NCI-H128 (cell line): Measurements from ENCODE around the gene NFKBIA.
"Not testable (repeated sequence)": the region's sequence is repeated elsewhere in the genome, so short reads cannot be mapped to it uniquely, and the experiment has no call there.

Experiments used
- DNase-seq: peaks from one replicate; lab custom pipeline; 2025; ENCODE audit not compliant: unreplicated experiment; lab: John Stamatoyannopoulos, UW

NFKBIA gene

DNA sequence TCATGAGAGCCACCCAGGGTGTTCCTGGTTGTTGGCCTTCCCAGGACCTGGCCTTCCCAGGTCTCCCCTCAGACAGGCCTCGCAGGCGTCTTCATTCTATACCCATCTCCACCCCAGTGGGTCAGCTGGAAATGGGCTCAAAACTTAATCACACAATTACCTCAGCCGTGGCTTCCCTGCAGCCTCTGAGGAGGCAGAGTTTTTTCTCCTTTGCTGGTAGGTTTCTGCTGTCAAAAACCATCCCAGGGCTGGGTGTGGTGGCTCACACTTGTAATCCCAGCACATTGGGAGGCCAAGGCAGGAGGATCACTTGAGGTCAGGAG, 13.2 kb downstream of the NFKBIA start:
- no peak for DNase-seq

DNA sequence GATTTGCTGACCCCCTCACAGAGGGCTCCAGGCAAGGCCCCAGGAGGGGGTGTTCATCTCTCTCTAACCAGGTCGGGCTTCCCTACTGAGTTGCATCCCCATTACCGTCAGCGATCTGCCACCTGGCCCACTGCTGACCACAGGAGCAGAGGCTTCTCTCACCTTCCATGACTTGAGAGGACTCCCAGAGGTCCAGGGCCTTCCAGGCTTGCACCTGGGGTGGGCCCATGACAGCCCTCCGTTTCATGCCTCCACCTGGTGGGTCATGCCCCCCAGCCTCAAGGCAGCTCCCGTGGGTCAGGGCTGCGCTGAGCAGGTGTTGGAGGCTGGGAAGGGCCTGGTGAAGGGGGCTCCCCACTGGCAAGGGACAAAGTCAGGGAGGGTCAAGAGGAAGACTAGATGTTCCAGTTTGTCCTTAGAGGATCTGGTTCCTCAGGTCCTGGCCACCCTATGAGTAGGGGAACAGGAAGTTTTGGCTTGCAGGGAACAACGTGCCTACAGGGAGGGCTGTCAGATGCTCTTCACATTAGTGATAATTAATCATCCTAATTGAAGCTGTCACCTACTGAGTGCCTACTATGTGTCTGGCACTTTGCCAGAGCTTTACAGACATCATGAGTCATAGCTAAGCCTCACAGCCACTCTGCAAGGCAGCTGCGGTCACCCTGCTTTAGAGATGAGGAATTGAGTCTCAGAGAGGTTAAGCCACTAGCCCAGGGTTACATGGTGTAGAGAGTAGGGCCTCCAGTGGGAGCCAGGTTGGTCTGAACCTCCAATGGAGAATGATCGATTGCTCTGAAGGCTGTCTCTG, 13.8 kb downstream of the NFKBIA start:
- no peak for DNase-seq

DNA sequence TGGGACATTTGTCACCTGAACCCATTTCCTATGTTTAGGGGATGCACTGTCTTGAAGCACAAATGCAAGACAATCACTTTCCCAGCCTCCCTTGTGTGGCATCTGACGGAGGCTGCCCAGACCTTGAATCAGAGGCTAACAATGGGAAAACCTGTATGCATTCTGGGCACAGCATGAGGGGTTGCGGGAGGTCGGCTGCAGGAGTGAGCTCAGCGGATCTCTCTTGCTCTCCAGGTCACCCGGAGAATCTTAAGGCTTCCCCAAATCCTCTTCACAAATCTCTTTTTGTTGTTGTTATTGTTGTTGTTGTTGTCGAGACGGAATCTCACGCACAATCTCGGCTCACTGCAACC, 15.3 kb downstream of the NFKBIA start:
- DNase-seq = no peak

DNA sequence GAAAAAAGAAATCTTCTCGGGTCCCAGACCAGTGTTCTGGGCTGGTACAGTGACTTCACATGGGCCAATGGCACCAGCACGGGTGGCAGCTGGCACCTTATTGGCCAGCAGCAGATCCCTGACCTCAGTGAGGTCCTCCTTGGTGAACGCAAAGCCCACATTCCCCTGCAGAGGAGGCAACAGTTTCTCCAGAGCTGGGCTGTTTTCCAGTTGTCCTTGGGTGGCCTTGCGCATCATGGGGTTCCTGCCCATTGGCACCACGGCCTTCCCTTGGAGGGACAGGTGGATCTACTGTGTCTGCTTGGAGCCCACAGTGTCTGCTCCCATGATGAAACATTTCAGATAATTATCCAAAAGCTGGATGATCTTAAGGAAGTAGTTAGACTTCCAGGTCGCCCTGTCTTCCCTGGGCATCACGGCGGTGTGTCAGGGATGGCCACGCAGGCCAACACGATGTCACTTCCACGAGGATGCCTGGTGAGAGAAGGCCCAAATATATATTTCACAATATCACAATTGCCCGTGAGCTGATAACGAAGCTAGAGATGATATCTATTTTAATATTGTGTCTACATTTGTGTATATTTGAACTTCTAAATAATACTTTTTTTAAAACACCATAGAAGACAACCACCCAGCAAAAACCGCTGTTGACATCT, 15.8 kb downstream of the NFKBIA start:
- no peak for DNase-seq

DNA sequence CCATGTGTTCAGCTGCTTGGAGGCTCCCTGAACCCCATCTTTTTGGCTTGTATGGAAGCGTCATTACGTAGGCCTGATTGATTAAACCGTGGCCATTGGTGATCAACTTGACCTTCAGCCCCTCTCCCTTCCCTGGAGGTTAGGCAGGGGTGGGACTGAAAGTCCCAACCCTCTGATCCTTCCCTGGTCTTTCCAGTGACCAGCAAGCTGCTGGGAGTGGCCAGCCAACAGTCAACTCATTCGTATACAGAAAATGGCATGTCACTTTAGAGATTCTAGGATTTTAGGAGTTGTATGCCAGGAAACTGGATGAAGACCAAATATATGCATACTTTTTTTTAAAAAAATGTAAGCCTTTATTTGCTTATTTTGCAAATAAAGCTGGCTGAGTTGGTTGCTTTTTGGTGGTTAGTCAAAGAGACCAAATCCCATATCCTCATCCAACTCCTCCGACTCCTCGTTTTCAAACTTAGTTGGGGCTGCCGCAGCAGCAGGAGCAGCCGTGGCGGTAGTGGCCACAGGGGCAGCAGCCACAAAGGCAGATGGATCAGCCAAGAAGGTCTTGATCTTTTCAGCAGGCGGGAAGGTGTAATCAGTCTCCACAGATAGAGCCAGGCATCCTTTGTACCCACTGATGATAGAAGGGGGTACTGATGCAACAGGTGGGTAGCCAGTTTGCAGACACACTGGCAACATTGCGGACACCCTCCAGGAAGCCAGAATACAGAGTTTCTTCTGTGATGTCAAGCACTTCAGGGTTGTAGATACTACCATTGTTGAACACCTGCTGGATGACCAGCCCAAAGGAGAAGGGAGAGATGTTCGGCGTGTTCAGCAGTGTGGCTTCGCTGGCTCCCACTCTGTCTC, 16.6 kb downstream of the NFKBIA start:
- DNase-seq = no peak

DNA sequence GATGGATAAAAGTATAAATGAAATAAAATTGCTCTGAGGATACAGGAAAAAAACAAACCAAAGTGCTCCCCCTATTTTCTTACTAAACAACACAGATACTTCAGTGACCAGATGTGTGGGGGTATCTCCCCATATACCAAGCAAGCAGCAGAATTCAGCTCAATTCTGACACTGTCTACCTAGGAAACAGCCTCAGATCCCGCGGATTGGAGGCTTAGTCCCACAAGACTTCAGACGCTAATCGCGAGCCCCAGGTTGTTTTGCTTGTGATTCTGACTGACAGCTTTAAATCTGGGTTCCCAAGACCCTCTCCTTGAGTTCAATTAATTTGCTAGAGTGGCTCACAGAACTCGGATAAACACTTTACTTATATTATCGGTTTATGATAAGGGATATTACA, 17.3 kb downstream of the NFKBIA start:
- DNase-seq = no peak

DNA sequence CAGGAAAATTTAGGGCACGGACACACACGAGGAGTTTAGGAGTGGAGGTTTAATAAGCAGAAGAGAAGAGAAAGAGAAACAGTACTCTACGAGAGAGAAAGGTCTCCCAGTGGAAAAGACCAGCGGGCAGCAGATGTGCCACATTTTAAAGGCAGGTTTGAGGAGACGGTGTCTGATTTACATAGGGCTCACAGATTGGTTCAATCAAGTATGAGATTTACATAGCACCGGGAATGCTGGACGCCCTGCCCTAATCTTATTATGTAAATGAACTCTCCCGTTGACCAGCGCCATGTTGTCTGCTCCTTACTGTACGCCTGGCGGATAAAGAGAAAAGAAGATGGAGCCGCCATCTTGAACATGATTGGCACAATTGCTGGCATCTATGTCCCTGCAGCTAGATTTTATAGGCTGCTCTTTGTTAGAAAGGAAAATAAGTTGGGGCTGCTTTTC, 17.9 kb downstream of the NFKBIA start:
- DNase-seq = no peak

DNA sequence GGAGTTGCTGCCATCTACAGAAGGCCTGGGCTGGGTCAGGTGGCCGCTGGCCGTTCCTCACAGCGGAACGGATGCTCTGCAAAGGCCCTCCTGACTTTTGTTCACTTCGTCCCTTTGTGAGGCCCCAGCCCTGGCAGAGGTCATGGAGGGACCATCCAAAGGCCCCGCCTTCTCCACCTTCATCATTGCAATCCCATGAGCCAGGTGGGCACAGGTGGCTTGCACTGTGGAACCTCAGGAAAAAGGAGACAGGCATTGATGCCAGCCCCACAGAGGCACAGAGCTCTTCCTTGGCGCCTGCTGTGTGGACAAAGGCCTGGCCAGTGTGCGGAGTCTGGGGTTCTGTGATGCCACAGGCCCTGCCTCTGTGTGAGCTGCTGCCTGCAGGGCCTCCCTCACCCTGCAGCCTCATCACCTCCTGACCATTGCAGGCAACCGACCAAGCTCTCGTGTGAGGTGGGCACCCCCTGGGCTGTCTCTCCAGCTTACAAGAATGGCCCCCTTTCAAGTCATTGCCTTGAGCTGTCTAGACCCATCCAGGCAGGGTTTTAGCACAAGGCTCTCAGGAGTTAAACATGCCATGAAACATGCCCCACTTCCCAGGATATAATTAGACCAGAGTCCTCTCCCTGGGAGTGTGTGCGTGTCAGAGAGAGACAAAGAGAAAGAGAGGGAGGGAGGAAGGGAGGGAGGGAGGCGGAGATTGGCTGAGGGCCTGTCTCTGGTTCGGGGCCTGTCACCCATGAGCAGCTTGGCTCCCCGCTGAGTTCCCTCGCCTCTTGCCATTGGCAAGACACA, 19.3 kb downstream of the NFKBIA start:
- DNase-seq = peak; percentile 61

DNA sequence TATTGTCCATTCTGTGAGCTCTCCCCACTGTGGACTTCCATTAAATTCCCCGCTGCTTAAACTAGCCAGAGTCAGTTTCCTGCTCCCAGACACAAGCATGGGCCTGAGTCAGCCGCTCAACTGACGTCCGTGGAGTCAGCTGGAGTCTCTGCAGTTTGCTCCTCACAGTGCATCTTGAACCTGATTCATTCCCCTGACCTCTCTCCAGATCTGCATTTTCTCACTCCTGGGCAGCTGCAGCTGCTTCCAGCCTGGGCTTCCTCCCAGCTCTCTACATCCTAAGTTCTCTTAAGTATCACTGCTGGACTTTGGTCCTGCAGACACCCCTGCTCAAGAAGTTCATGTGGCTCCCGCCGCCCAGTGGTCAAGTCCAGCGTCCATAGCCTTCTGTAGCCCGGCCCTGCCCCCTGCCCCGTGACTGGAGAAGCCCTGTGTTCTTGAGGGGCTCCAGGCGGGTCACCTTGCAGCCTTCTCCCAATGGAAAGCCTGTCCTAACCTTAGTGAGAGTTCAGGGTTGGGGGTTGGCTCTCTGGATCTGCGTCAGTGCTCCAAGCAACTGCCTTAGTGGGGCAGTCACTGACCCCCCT, 20.0 kb downstream of the NFKBIA start:
- DNase-seq = no peak

DNA sequence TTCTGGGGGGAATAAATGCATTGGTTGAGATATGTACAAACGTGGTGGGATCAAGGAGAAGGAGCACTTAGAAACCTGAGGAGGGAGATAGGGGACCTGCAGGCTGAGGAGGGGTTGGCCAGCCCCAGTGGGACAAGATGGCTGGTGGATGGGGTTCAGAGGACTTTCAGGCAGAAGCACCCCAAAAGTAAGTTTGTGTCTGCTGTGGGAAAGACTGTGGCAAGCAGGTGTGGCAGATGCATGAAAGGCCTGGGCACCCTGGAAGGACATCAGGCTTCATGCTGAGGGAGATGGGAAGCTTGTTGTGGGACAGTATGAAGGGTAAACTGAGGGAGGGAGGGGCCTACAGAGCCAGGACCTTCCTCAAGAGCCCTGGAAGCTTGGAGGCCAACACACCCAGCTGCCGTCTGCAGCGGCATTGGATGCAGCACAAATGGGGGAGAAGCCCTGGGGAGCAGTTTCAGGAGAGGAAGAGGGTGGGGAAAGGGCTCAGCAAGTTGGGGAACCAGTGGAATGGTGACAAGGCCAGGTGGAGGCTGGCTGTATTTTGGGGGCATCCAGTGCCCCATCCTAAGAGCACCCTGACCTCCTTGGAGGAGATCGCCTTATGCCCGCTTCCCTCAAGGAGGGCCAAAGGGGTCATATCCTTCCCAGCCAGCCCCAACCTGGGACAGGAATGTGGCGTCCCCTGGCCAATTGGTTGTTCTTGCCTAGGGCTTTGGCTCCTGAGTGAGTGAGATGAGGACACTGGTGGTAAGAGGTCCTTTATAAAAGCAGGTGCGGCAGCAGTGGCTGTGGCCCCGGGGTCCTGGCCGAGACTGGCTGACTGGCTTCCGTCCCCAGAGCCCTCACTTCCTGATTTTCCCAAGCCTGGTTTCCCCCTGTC, 20.7 kb downstream of the NFKBIA start:
- DNase-seq = no peak

DNA sequence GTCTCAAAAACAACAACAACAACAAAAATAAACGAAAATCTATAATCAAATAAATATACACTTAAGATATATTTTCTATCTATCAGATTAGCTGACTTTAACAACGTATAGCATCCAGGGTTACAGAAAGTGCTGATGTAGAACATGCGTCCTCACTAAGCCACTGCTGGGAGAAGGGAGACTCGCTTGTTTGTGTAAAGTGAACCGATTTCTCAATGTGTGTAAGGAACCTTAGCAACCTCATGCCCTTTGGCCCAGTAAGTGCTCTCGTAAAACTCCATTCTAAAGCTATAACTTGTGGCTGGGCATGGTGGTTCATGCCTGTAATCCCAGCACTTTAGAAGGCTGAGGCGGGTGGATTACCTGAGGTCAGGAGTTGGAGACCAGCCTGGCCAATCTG, 23.8 kb downstream of the NFKBIA start:
- DNase-seq = no peak

DNA sequence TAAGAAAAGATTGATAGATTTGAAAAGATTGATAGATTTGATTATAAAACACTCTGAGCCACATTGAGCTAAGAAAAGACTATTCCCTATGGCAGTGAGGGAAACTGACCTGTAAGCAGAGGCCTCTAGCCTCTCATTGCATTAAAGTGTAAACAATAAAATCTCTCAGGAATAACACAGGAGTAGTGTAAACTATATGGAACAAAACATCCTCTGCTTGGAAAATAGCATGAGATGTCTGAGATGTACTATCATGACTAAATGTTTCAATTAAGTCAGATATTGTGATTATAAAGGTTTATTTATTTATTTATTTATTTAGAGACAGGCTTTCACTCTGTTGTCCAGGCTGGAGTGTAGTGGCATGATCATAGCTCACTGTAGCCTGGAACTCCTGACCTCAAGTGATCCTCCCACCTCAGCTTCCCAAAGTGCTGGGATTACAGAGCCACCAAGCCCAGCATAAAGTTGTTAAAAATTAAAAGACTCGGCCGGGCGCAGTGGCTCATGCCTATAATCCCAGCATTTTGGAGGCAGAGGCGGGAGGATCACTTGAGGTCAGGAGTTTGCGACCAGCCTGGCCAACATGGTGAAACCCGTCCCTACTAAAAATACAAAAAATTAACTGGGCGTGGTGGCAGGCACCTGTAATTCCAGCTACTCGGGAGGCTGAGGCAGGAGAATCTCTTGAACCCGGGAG, 25.2 kb downstream of the NFKBIA start:
- not testable (repeated sequence) for DNase-seq

DNA sequence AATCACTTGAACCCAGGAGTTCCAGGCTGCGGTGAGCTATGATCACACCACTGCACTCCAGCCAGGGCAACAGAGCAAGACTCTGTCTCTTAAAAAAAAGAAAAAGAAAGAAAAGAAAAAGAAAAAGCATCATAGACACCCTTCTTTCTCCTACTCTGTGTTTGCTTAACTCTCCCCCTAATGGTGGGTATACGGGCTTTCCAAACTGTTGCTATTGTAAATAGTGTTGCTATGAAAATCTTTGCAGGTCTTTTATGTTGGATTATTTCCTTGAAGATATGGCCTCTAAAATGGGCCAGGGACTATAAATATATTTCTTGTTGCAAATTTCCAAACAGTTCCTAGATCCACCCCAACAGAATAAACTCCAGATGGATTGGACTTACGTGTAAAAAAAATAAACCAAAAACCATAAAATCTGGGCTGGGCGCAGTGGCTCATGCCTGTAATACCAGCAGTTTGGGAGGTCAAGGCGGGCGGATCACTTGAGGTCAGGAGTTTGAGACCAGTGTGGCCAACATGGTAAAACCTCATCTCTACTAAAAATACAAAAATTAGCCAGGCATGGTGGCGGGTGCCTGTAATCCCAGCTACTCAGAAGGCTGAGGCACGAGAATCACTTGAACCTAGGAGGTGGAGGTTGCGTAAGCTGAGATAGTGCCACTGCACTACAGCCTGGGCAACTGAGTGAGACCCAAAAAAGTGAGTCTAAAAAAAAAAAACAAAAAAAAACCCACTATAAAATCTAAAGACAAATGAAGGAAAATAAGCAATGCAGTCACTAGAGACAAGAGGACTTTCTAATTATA, 25.9 kb downstream of the NFKBIA start:
- DNase-seq = no peak

DNA sequence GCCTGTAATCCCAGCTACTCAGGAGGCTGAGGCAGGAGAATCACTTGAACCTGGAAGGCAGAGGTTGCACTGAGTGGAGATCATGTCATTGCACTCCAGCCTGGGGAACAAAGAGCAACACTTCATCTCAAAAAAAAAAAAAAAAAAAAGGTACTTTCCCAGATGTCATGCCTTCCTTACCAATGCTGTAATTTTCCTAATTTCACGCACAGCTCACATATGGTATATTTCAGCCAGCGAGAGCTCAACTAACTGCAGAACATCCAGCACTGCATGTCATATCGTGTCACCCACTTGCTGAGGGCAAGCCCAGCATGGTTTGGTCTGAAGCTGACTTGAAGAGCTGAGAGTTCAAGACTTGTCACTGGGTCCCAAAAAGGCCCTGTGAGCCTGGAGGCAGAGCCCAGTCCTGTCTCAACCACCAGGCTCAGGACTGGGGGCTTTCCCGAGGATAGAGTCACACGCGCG, 29.0 kb downstream of the NFKBIA start:
- no peak for DNase-seq

DNA sequence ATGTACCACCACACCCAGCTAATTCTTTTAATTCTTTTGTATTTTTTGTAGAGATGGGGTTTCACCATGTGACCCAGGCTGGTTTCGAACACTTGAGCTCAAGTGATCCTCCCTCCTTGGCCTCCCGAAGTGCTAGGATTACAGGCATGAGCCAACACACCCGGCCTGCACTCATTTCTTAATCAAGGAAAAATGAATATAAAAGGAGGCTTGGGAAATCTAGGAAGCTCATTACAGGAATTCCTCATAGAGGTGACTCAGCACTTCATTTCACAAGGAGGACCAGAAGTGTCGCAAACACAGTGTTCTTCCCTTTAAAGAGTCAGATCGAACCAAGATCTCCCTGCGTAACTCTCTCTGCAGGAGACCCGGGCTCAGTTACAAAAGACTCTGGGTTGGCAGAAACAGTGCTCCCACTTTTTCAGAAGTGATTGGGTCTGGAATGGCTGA, 30.3 kb downstream of the NFKBIA start:
- DNase-seq = no peak

DNA sequence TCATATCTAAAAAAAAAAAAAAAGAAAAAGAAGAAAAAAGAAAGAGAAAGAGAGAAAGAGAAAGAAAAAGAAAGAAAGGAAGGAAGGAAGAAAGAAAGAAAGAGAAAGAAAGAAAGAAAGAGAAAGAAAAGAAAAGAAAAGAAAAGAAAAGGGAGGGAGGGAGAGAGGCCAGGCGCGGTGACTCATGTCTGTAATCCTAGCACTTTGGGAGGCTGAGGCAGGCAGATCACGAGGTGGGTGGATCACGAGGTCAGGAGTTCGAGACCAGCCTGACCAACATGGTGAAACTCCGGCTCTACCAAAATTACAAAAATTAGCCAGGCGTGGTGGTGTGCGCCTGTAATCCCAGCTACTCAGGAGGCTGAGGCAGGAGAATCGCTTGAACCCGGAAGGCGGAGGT, 31.3 kb downstream of the NFKBIA start:
- not testable (repeated sequence) for DNase-seq

DNA sequence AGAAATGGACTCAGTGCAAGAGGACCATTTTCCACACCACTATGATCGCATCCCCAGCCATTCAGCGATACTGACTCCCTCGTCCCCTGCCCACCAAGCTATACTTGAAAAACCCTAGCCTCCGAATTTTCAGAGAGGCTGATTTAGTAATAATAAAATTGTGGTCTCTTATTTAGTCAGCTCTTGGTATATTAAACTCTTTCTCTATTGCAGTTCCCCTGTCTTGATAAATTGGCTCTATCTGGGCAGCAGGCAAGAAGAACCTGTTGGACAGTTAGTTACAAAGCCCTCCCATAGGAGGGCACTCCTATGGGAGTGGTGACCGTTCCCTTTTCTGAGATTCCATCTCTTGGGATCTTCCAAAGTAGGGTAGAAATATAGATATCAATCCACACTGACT, 33.6 kb downstream of the NFKBIA start:
- DNase-seq = no peak

DNA sequence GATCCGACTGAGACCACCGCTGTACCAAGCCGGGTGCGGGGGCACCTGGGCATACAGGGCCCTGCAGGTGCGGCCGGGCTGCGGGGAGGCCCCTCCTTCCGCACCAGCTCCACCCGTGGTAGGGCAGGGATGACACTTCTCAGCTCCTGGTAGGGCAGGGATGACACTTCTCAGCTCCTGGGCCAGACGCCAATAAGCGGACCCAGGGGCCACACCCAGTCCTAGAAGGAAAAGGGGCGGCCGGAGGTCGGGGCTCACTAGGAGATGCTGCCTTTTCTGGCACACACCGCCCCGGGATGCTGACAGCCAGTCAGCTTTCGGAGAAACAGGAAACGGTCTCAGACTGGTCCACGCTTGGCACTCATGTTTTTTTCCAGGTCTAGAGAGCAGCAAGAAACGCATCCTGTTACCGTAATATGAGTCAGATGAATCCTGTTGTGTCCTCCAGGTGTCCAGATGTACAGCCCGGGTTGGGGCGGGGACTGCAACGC, 34.8 kb downstream of the NFKBIA start:
- peak; percentile 76 for DNase-seq
